CD4-positive, alpha-beta T cell (primary cell): ENCODE results near the gene EXT2. TPM values are rescaled to one million over a fixed set of nuclear protein-coding genes. Genes with fewer than 3 reads are reported as not detected.

Experiments used
- ATAC-seq: fragments of 200-7000 bp; cut with Tn5 transposase; one replicate; pipeline ENCODE4 v1.10.0; 2022; ENCODE audit warnings: mild to moderate bottlenecking; ENCODE audit not compliant: poor library complexity
- CTCF ChIA-PET: fragments of 350-600 bp; sonication (Branson Sonifier 250); formaldehyde crosslinking; loops from one replicate; lab custom pipeline; 2021; ENCODE audit warnings: antibody characterized with exemption, inconsistent platforms; lab: Charles Lee
- POLR2A ChIA-PET: fragments of 350-600 bp; sonication (Branson Sonifier 250); formaldehyde crosslinking; loops from one replicate; lab custom pipeline; 2021; ENCODE audit warnings: antibody characterized with exemption, inconsistent platforms; lab: Charles Lee
- DNase-seq, 14 experiments: peaks; one replicate each; pipeline ENCODE4 v3.0.0-alpha.2; 2013 to 2020; ENCODE audit warnings: mixed read lengths in 2 of 14
- H3K27ac ChIP-seq, 2 donors: one replicate each; pipeline versions ENCODE4 v1.5.1 to v1.7.0; 2013; ENCODE audit warnings: low read length in 2 of 2, low read depth in 1 of 2, mild to moderate bottlenecking in 1 of 2
- H3K27me3 ChIP-seq, 2 experiments: 1 replicate in 1 of 2; 2 replicates in 1 of 2; pipeline versions ENCODE4 v1.6.1 to v1.7.0; 2013; ENCODE audit warnings: low read length in 2 of 2, control low read depth in 1 of 2, mild to moderate bottlenecking in 1 of 2, moderate library complexity in 1 of 2; ENCODE audit not compliant: insufficient read depth in 2 of 2, control insufficient read depth in 1 of 2
- H3K36me3 ChIP-seq: one replicate; pipeline ENCODE4 v1.6.1; 2013; ENCODE audit warnings: low read length, control low read depth; ENCODE audit not compliant: insufficient read depth
- H3K4me1 ChIP-seq: one replicate; pipeline ENCODE4 v1.6.1; 2013; ENCODE audit warnings: low read length, control low read depth; ENCODE audit not compliant: insufficient read depth
- H3K4me3 ChIP-seq: one replicate; pipeline ENCODE4 v1.5.1; 2013; ENCODE audit warnings: mild to moderate bottlenecking, low read length, moderate library complexity
- H3K9me3 ChIP-seq, 2 experiments: 1 replicate in 1 of 2; 2 replicates in 1 of 2; pipeline versions ENCODE4 v1.6.1 to v1.7.0; 2013; ENCODE audit warnings: low read length in 2 of 2, mild to moderate bottlenecking in 2 of 2, control low read depth in 1 of 2, moderate library complexity in 1 of 2; ENCODE audit not compliant: control insufficient read depth in 1 of 2, insufficient read depth in 1 of 2
- H3K27ac Mint-ChIP-seq: one replicate; pipeline ENCODE4 v1.8.0; 2020; ENCODE audit warnings: mixed read lengths
- H3K27me3 Mint-ChIP-seq: one replicate; pipeline ENCODE4 v1.8.0; 2021; ENCODE audit warnings: mixed read lengths
- H3K36me3 Mint-ChIP-seq: one replicate; pipeline ENCODE4 v1.8.0; 2021; ENCODE audit warnings: low read depth, mixed read lengths
- H3K4me1 Mint-ChIP-seq: one replicate; pipeline ENCODE4 v1.8.0; 2021; ENCODE audit warnings: low read depth, mixed read lengths
- H3K4me3 Mint-ChIP-seq: one replicate; pipeline ENCODE4 v1.8.0; 2020; ENCODE audit warnings: mild to moderate bottlenecking, mixed read lengths
- H3K9me3 Mint-ChIP-seq: one replicate; pipeline ENCODE4 v1.8.0; 2020; ENCODE audit warnings: mixed read lengths
- intact Hi-C, 2 experiments: fragments of 100-400 bp; cut with DNase I in 1 of 2; cut with micrococcal nuclease in 1 of 2; formaldehyde crosslinking; loops; one replicate each; pipeline versions ENCODE4 v1.15.1 to v1.9.0; 2023 to 2025; cut with DNase I, micrococcal nuclease
- total RNA-seq, 174 experiments: library from RNA in 2 of 174; stranded (reverse) in 2 of 174; gene quantifications; one replicate each; pipeline ENCODE4 v1.2.3 and lab custom pipeline; 2021 to 2026
- TF ChIP-seq, protein P1 (sequence below): fragments of 200-600 bp; IDR thresholded peaks from one replicate; pipeline ENCODE4 v1.8.0; 2022; ENCODE audit warnings: antibody characterized with exemption, mild to moderate bottlenecking

The EXT2 gene
- total RNA-seq, 2 experiments from 2014 or later = 17.1 to 17.5 TPM

DNA sequence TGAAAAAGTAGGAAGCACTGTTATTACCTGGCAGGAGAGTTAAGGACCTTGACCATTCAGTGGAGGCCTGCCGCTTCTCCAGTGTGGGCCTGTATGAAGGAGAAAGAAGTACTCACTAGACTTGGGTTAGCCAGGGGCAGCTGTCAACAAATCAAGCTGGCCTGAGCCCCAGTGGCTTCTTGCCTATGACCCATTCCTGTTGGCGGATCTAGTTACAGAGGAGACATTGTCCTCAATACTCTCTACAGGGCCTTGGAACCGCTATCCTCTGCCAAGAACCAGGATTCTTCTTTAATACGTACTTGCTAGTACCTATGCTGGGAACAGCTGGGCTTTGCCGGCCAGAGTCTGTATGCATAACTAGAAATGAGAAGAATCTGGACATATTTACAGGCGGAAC lies 146.4 kb downstream of the EXT2 start:
- intact Hi-C loops = no loop called here
- Histone ChIP-seq H3K4me1 (no peaks in the 10 kb centered on the region), H3K36me3 (peaks cover 20% of the 10 kb centered on the region), H3K27me3 (no peaks in the 10 kb centered on the region), H3K4me3 (no peak overlapping the region), H3K27ac (no peak overlapping the region), H3K9me3 (no peaks in the 10 kb centered on the region)
- Mint-ChIP-seq H3K4me3 (no peak overlapping the region), H3K27me3 (no peaks in the 10 kb centered on the region), H3K36me3 (peaks cover 92% of the 10 kb centered on the region), H3K4me1 (no peaks in the 10 kb centered on the region), H3K9me3 (no peaks in the 10 kb centered on the region), H3K27ac (no peak overlapping the region)
- TF ChIP-seq, protein P1, sequence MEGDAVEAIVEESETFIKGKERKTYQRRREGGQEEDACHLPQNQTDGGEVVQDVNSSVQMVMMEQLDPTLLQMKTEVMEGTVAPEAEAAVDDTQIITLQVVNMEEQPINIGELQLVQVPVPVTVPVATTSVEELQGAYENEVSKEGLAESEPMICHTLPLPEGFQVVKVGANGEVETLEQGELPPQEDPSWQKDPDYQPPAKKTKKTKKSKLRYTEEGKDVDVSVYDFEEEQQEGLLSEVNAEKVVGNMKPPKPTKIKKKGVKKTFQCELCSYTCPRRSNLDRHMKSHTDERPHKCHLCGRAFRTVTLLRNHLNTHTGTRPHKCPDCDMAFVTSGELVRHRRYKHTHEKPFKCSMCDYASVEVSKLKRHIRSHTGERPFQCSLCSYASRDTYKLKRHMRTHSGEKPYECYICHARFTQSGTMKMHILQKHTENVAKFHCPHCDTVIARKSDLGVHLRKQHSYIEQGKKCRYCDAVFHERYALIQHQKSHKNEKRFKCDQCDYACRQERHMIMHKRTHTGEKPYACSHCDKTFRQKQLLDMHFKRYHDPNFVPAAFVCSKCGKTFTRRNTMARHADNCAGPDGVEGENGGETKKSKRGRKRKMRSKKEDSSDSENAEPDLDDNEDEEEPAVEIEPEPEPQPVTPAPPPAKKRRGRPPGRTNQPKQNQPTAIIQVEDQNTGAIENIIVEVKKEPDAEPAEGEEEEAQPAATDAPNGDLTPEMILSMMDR = no peak
- no peak for DNase-seq
- no peak for ATAC-seq
- ChIA-PET CTCF (no interaction called here), POLR2A (no interaction called here)

DNA sequence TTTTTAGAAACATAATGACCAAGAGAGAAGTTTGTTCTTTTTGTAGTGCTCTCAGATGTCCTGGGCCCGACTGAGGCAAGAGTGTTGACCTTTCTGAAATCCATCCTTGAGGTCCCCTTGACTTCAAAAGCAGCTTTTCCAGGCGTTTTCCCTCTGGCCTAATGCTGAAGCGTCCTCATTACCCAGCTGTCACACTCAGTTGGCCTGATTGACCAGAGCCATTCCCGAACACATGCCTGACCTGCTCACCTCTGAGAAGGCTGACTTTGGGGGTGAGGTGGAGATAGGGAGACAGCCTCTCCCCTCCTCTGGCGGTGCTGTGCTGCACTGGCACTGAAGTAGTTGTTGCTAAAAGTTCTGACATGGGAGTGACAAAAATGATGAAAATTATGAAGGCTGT lies 147.6 kb downstream of the EXT2 start:
- H3K4me1 ChIP-seq = no peaks in the 10 kb centered on the region
- H3K27me3 ChIP-seq = no peaks in the 10 kb centered on the region
- H3K27ac Mint-ChIP-seq = no peak overlapping the region
- H3K9me3 ChIP-seq = no peaks in the 10 kb centered on the region
- H3K27me3 Mint-ChIP-seq = no peaks in the 10 kb centered on the region
- H3K9me3 Mint-ChIP-seq = no peaks in the 10 kb centered on the region
- H3K4me3 Mint-ChIP-seq = no peak overlapping the region
- ChIA-PET POLR2A (no interaction called here), CTCF (no interaction called here)
- ATAC-seq (no peak), DNase-seq (no peak)
- intact Hi-C loops = no loop called here
- no peaks in the 10 kb centered on the region for H3K4me1 Mint-ChIP-seq
- TF ChIP-seq, protein P1 = no peak
- H3K36me3 Mint-ChIP-seq = peaks cover 90% of the 10 kb centered on the region
- peaks cover 19% of the 10 kb centered on the region for H3K36me3 ChIP-seq
- no peak overlapping the region for H3K27ac ChIP-seq
- H3K4me3 ChIP-seq = no peak overlapping the region

DNA sequence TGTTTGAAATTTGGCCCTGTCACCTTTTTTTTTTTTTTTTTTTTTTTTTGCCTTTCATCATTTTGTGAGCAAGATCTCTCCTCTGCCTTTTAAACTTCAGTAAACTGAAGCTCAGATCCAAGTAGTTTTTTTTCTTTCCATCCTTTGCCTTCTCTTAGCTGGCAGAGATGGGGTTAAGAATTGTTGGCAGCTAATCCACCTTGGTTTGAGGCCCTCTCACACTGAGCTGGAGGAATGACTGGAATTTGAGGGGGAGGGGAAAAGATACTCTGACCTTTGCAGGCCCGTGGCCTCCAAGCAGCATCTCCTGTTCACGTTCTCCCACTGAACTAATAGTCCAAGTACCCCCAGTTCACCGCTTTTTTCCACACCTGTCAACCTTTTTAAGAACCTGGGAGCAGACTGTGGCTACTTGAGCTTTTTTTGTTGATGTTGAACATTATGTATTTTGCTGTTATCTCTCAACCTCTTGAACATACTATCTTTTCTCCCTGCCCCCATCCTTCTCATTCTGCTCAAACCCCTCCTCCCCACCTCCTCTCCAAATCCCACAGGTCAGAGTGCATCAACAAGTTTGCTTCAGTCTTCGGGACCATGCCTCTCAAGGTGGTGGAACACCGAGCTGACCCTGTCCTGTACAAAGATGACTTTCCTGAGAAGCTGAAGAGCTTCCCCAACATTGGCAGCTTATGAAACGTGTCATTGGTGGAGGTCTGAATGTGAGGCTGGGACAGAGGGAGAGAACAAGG lies 148.3 kb downstream of the EXT2 start:
- Histone ChIP-seq H3K27ac (no peak overlapping the region), H3K4me1 (no peaks in the 10 kb centered on the region), H3K4me3 (no peak overlapping the region), H3K36me3 (peaks cover 22% of the 10 kb centered on the region), H3K9me3 (no peaks in the 10 kb centered on the region), H3K27me3 (no peaks in the 10 kb centered on the region)
- Mint-ChIP-seq H3K27ac (no peak overlapping the region), H3K27me3 (no peaks in the 10 kb centered on the region), H3K36me3 (peaks cover 88% of the 10 kb centered on the region), H3K4me3 (no peak overlapping the region), H3K4me1 (no peaks in the 10 kb centered on the region), H3K9me3 (no peaks in the 10 kb centered on the region)
- ChIA-PET POLR2A (no interaction called here), CTCF (no interaction called here)
- no peak for DNase-seq
- intact Hi-C loops = no loop called here
- ATAC-seq = no peak
- TF ChIP-seq, protein P1 = no peak
